Neural progenitor cell (in vitro differentiated cells): ENCODE results near the gene VGLL2. TPM values are rescaled to one million over a fixed set of nuclear protein-coding genes. Genes with fewer than 3 reads are reported as not detected.

ENCODE experiments used
- DNase-seq: peaks from one replicate; pipeline ENCODE4 v3.0.0-alpha.2; 2016; ENCODE audit warnings: low spot score
- H2AFZ ChIP-seq: fragments of 200-600 bp; sonication (generic); replicated peaks from 2 replicates; pipeline ENCODE4 v1.6.1; 2016; ENCODE audit warnings: antibody characterized with exemption
- H3F3A ChIP-seq: fragments of 200-600 bp; sonication (generic); 2 replicates; pipeline ENCODE4 v1.6.1; 2016; ENCODE audit warnings: antibody characterized with exemption, low read depth
- H3K27ac ChIP-seq: fragments of 200-600 bp; sonication (generic); 2 replicates; pipeline ENCODE4 v1.5.1; 2016; ENCODE audit warnings: mild to moderate bottlenecking
- H3K27me3 ChIP-seq: fragments of 200-600 bp; sonication (generic); 2 replicates; pipeline ENCODE4 v1.6.1; 2016; ENCODE audit warnings: mild to moderate bottlenecking, moderate library complexity
- H3K36me3 ChIP-seq: fragments of 200-600 bp; sonication (generic); 2 replicates; pipeline ENCODE4 v1.5.1; 2016
- H3K4me1 ChIP-seq: fragments of 200-600 bp; sonication (generic); 2 replicates; pipeline ENCODE4 v1.6.1; 2016; ENCODE audit warnings: mixed run types
- H3K4me2 ChIP-seq: fragments of 200-600 bp; sonication (generic); 2 replicates; pipeline ENCODE4 v1.6.1; 2016
- H3K4me3 ChIP-seq: fragments of 200-600 bp; sonication (generic); 2 replicates; pipeline ENCODE4 v1.5.1; 2016
- H3K79me2 ChIP-seq: fragments of 200-600 bp; sonication (generic); 2 replicates; pipeline ENCODE4 v1.6.1; 2016; ENCODE audit warnings: low read depth
- H3K9ac ChIP-seq: fragments of 200-600 bp; sonication (generic); 2 replicates; pipeline ENCODE4 v1.6.1; 2016
- H3K9me3 ChIP-seq: fragments of 200-600 bp; sonication (generic); 2 replicates; pipeline ENCODE4 v1.5.1; 2016; ENCODE audit warnings: low read depth
- H4K20me1 ChIP-seq: fragments of 200-600 bp; sonication (generic); 2 replicates; pipeline ENCODE4 v1.6.1; 2016; ENCODE audit warnings: low read depth
- H3K27ac Mint-ChIP-seq: 3 replicates; pipeline ENCODE4 v1.8.0; 2021; ENCODE audit warnings: mixed read lengths
- H3K27me3 Mint-ChIP-seq: 2 replicates; pipeline ENCODE4 v1.8.0; 2022; ENCODE audit warnings: low read depth, mild to moderate bottlenecking, inconsistent platforms, moderate library complexity, mixed read lengths; ENCODE audit not compliant: insufficient read depth
- H3K36me3 Mint-ChIP-seq: 3 replicates; pipeline ENCODE4 v1.8.0; 2021; ENCODE audit warnings: mixed read lengths
- H3K4me1 Mint-ChIP-seq: 3 replicates; pipeline ENCODE4 v1.8.0; 2021; ENCODE audit warnings: mixed read lengths
- H3K4me3 Mint-ChIP-seq: 3 replicates; pipeline ENCODE4 v1.8.0; 2021; ENCODE audit warnings: mild to moderate bottlenecking, moderate library complexity, mixed read lengths
- H3K9me3 Mint-ChIP-seq: 3 replicates; pipeline ENCODE4 v1.8.0; 2020; ENCODE audit warnings: mixed read lengths
- CTCF ChIP-seq: fragments of 200-600 bp; sonication (generic); IDR thresholded peaks from 2 replicates; pipeline ENCODE4 v1.5.1; 2017; ENCODE audit warnings: antibody characterized with exemption, mild to moderate bottlenecking
- EZH2 ChIP-seq: fragments of 200-600 bp; sonication (generic); IDR thresholded peaks from 2 replicates; pipeline ENCODE4 v1.6.1; 2017; ENCODE audit warnings: antibody characterized with exemption, mild to moderate bottlenecking, moderate library complexity
- EZH2phosphoT487 ChIP-seq: fragments of 200-600 bp; sonication (generic); IDR thresholded peaks from 2 replicates; pipeline ENCODE4 v1.6.1; 2017; ENCODE audit warnings: antibody characterized with exemption
- total RNA-seq: library from RNA; depleted of rRNA; stranded (reverse); fragments of >200 nt; gene quantifications from 2 replicates; pipeline ENCODE4 v1.2.3, GENCODE V29; 2015; ENCODE audit warnings: low replicate concordance

VGLL2 gene
- not detected in 2 replicates for total RNA-seq

- Mint-ChIP-seq H3K4me3 (peak within 1 kb of the TSS; percentile 82), H3K4me1 (peaks cover 16% of the 10 kb centered on the region), H3K36me3 (no peaks in the 10 kb centered on the region), H3K27me3 (peaks cover 77% of the 10 kb centered on the region), H3K9me3 (peaks cover 6% of the 10 kb centered on the region), H3K27ac (no peak within 1 kb of the TSS)
- Histone ChIP-seq H4K20me1 (peaks cover 46% of the 10 kb centered on the region), H3K4me1 (peaks cover 3% of the 10 kb centered on the region), H3K9me3 (no peaks in the 10 kb centered on the region), H3K27me3 (peaks cover 100% of the 10 kb centered on the region), H3K36me3 (no peaks in the 10 kb centered on the region), H2AFZ (peak within 1 kb of the TSS; percentile 83), H3K79me2 (no peaks in the 10 kb centered on the region), H3F3A (peaks cover 14% of the 10 kb centered on the region), H3K4me3 (peak within 1 kb of the TSS; percentile 47), H3K4me2 (peak within 1 kb of the TSS; percentile 79), H3K27ac (no peak within 1 kb of the TSS), H3K9ac (no peak within 1 kb of the TSS)
- TF ChIP-seq CTCF: peak; percentile 30
- TF ChIP-seq EZH2phosphoT487: no peak
- TF ChIP-seq EZH2: peak; percentile 58
- DNase-seq: peak; percentile 87
These were observed at the start of gene VGLL2 for GRCh38 chr6:117265410-117266256. TSS of gene VGLL2 (plus strand) at chr6:117265558. CDS start at chr6:117265764, 206 bp downstream.

GRCh38 chr6:117222861-117223260 lies 42.5 kb upstream of the VGLL2 start:
- Histone ChIP-seq H3K27ac (no peak overlapping the region), H3F3A (no peaks in the 10 kb centered on the region), H3K4me2 (no peak overlapping the region), H3K27me3 (no peaks in the 10 kb centered on the region), H2AFZ (no peak overlapping the region), H3K9ac (no peak overlapping the region), H3K79me2 (no peaks in the 10 kb centered on the region), H4K20me1 (no peaks in the 10 kb centered on the region), H3K9me3 (no peaks in the 10 kb centered on the region), H3K36me3 (no peaks in the 10 kb centered on the region), H3K4me3 (no peak overlapping the region), H3K4me1 (no peaks in the 10 kb centered on the region)
- Mint-ChIP-seq H3K27ac (no peak overlapping the region), H3K4me1 (no peaks in the 10 kb centered on the region), H3K36me3 (no peaks in the 10 kb centered on the region), H3K4me3 (no peak overlapping the region), H3K9me3 (no peaks in the 10 kb centered on the region), H3K27me3 (no peaks in the 10 kb centered on the region)
- no peak for TF ChIP-seq CTCF
- no peak for TF ChIP-seq EZH2phosphoT487
- TF ChIP-seq EZH2: no peak
- DNase-seq: no peak

- no peaks in the 10 kb centered on the region for H3K27me3 Mint-ChIP-seq
- H2AFZ ChIP-seq: no peak overlapping the region
These were observed 38.6 kb upstream of the VGLL2 start for GRCh38 chr6:117226778-117227177.

More at GRCh38 chr6:117226778-117227177, 38.6 kb upstream of the VGLL2 start:
- Histone ChIP-seq H3F3A (no peaks in the 10 kb centered on the region), H3K9ac (no peak overlapping the region), H3K79me2 (no peaks in the 10 kb centered on the region), H3K4me2 (no peak overlapping the region), H3K36me3 (no peaks in the 10 kb centered on the region), H3K4me3 (no peak overlapping the region), H3K4me1 (no peaks in the 10 kb centered on the region), H3K27me3 (no peaks in the 10 kb centered on the region), H3K27ac (no peak overlapping the region), H4K20me1 (no peaks in the 10 kb centered on the region), H3K9me3 (no peaks in the 10 kb centered on the region)
- no peaks in the 10 kb centered on the region for H3K9me3 Mint-ChIP-seq
- no peaks in the 10 kb centered on the region for H3K4me1 Mint-ChIP-seq
- no peak overlapping the region for H3K4me3 Mint-ChIP-seq
- H3K27ac Mint-ChIP-seq: no peak overlapping the region
- TF ChIP-seq CTCF (no peak), EZH2 (no peak), EZH2phosphoT487 (no peak)
- no peak for DNase-seq
- no peaks in the 10 kb centered on the region for H3K36me3 Mint-ChIP-seq
